ENCODE results near the gene OMG.
A peak's percentile ranks its signal among the peaks of the same experiment; 100 is the strongest.

The OMG gene

DNA sequence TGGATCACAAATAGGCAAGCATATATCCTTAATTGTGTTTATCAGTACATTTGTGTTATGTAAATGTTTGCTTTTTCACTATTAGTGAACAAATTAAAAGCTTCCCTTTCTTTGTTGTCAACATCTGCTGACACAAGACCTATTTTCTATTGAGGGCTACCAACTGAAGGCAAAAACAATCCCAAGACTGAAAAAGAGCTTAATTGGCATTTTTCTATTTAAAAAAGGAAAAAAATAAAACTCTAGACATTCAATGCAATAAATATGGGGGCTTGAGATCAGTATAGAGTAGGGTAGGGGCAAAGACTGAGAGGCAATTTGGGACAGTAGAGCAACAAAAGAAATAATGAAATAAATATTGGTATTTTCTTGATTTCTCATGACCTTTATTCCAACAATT, 24.2 kb downstream of the OMG start:
- no peaks in the 10 kb centered on the region for H3K9me3 ChIP-seq (ENCODE audit: control insufficient read depth, insufficient read depth, low read depth, low read length)
- ChIA-PET CTCF (interaction anchor here (1.0 kb wide), 1 partner anchor 333 kb away, joined by 3 read pairs; no protein-coding TSS in a partner anchor), POLR2A (no interaction called here)
- peaks cover 7% of the 10 kb centered on the region for H3K4me1 ChIP-seq (ENCODE audit: control insufficient read depth, insufficient read depth, low read length)
- no peak overlapping the region for H3K4me3 ChIP-seq (ENCODE audit: low read depth, low read length)
- H3K36me3 ChIP-seq (ENCODE audit: control insufficient read depth in 2 of 2, insufficient read depth in 1 of 2, low read length in 2 of 2), result peaks cover 27 to 44% of the 10 kb centered on the region in 2 experiments
- TF ChIP-seq KLF10 (tag by site-specific recombination; IDR thresholded peaks at IDR 0.05) (no peak), SP7 (tag by site-specific recombination; IDR thresholded peaks at IDR 0.05) (no peak), ZNF776 (tag by site-specific recombination; IDR thresholded peaks at IDR 0.05; ENCODE audit: borderline replicate concordance) (no peak), EGR2 (tag by site-specific recombination; IDR thresholded peaks at IDR 0.05; ENCODE audit: low read depth) (no peak), ZNF311 (tag by site-specific recombination; IDR thresholded peaks at IDR 0.05; ENCODE audit: borderline replicate concordance) (no peak), ZNF221 (tag by site-specific recombination; IDR thresholded peaks at IDR 0.05; ENCODE audit: borderline replicate concordance) (no peak), ZNF114 (tag by site-specific recombination; IDR thresholded peaks at IDR 0.05) (no peak), ZNF132 (tag by site-specific recombination; IDR thresholded peaks at IDR 0.05; ENCODE audit: borderline replicate concordance) (no peak), SCRT1 (tag by site-specific recombination; IDR thresholded peaks at IDR 0.05; ENCODE audit: borderline replicate concordance) (no peak), ZFP3 (tag by site-specific recombination; IDR thresholded peaks at IDR 0.05; ENCODE audit: low read depth) (no peak), ZNF837 (tag by site-specific recombination; IDR thresholded peaks at IDR 0.05) (no peak), ZNF121 (tag by site-specific recombination; IDR thresholded peaks at IDR 0.05) (no peak)
- TF ChIP-seq, protein P1, sequence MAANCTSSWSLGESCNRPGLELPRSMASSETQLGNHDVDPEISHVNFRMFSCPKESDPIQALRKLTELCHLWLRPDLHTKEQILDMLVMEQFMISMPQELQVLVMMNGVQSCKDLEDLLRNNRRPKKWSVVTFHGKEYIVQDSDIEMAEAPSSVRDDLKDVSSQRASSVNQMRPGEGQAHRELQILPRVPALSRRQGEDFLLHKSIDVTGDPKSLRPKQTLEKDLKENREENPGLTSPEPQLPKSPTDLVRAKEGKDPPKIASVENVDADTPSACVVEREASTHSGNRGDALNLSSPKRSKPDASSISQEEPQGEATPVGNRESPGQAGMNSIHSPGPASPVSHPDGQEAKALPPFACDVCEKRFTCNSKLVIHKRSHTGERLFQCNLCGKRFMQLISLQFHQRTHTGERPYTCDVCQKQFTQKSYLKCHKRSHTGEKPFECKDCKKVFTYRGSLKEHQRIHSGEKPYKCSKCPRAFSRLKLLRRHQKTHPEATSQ (tag by site-specific recombination; IDR thresholded peaks at IDR 0.05), result no peak
- no peak overlapping the region for H3K27ac ChIP-seq (ENCODE audit: extremely low read depth, low read depth, low read length)

DNA sequence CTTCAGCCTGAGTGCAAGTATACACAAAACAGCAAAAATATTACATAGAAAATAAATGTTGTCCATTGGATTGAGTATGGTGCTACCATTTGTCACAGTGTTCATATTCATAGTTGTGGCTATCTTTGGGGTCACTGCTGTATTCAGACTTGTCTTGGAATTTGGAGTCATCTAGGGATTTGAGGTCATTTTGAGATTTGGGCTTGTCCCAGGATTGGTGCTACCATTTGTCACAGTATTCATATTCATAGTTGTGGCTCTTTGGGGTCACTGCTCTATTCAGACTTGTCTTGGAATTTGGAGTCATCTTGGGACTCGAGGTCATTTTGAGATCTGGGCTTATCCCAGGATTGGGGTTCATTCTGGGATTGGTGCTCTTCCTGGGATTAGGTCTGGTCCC, 24.8 kb downstream of the OMG start:
- Histone ChIP-seq H3K27ac (ENCODE audit: extremely low read depth, low read depth, low read length) (no peak overlapping the region), H3K36me3 (ENCODE audit: control insufficient read depth in 2 of 2, insufficient read depth in 1 of 2, low read length in 2 of 2) (peaks cover 28 to 44% of the 10 kb centered on the region in 2 experiments), H3K4me1 (ENCODE audit: control insufficient read depth, insufficient read depth, low read length) (peaks cover 7% of the 10 kb centered on the region), H3K9me3 (ENCODE audit: control insufficient read depth, insufficient read depth, low read depth, low read length) (no peaks in the 10 kb centered on the region), H3K4me3 (ENCODE audit: low read depth, low read length) (no peak overlapping the region)
- ChIA-PET CTCF (interaction anchor here (1.0 kb wide), 1 partner anchor 332 kb away, joined by 3 read pairs; no protein-coding TSS in a partner anchor), POLR2A (no interaction called here)
- no peak for TF ChIP-seq ZNF140 (tag by site-specific recombination; IDR thresholded peaks at IDR 0.05)
- no peak for TF ChIP-seq ZNF341 (tag by site-specific recombination; IDR thresholded peaks at IDR 0.05; ENCODE audit: low read depth)

DNA sequence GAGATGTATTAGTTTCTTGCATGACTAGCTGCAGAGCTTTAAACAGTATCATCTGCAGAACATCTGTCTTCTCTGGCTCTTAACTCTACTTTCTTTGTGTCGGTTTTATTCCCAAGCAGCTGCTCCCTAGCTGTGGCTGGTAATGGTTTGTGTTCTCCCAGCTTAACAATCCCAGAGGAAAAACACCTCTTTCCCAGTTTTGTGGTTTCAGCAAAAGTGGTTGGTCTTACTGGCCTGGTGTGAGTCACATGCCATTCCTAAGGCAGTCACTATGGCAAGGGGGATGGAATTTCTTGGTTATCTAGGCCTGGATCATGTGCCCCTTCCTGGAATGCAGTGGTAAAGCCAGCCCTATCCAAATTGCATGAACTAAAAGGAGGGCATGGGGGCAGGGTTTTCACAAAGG, 27.5 kb downstream of the OMG start:
- Histone ChIP-seq H3K4me1 (ENCODE audit: control insufficient read depth, insufficient read depth, low read length) (peaks cover 7% of the 10 kb centered on the region), H3K36me3 (ENCODE audit: control insufficient read depth in 2 of 2, insufficient read depth in 1 of 2, low read length in 2 of 2) (peaks cover 43 to 57% of the 10 kb centered on the region in 2 experiments), H3K27ac (ENCODE audit: extremely low read depth, low read depth, low read length) (no peak overlapping the region), H3K9me3 (ENCODE audit: control insufficient read depth, insufficient read depth, low read depth, low read length) (no peaks in the 10 kb centered on the region), H3K4me3 (ENCODE audit: low read depth, low read length) (no peak overlapping the region)
- CTCF ChIA-PET, result interaction anchor here (0.6 kb wide), 1 partner anchor 262 kb away, joined by 3 read pairs; no protein-coding TSS in a partner anchor
- POLR2A ChIA-PET, result interaction anchor here (0.6 to 0.9 kb wide), 3 partner anchors 18 to 261 kb away, joined by 3 to 4 read pairs (median 4); no protein-coding TSS in a partner anchor
- no peak for TF ChIP-seq ZNF433 (tag by site-specific recombination; IDR thresholded peaks at IDR 0.05; ENCODE audit: low read depth)
- TF ChIP-seq, protein P2, sequence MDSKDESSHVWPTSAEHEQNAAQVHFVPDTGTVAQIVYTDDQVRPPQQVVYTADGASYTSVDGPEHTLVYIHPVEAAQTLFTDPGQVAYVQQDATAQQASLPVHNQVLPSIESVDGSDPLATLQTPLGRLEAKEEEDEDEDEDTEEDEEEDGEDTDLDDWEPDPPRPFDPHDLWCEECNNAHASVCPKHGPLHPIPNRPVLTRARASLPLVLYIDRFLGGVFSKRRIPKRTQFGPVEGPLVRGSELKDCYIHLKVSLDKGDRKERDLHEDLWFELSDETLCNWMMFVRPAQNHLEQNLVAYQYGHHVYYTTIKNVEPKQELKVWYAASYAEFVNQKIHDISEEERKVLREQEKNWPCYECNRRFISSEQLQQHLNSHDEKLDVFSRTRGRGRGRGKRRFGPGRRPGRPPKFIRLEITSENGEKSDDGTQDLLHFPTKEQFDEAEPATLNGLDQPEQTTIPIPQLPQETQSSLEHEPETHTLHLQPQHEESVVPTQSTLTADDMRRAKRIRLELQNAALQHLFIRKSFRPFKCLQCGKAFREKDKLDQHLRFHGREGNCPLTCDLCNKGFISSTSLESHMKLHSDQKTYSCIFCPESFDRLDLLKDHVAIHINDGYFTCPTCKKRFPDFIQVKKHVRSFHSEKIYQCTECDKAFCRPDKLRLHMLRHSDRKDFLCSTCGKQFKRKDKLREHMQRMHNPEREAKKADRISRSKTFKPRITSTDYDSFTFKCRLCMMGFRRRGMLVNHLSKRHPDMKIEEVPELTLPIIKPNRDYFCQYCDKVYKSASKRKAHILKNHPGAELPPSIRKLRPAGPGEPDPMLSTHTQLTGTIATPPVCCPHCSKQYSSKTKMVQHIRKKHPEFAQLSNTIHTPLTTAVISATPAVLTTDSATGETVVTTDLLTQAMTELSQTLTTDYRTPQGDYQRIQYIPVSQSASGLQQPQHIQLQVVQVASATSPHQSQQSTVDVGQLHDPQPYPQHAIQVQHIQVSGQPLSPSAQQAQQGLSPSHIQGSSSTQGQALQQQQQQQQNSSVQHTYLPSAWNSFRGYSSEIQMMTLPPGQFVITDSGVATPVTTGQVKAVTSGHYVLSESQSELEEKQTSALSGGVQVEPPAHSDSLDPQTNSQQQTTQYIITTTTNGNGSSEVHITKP (tag by site-specific recombination; IDR thresholded peaks at IDR 0.05), result peak; percentile 73
- no peak for TF ChIP-seq ZNF350 (tag by site-specific recombination; IDR thresholded peaks at IDR 0.05)
- 0 out of 2 replicates have a peak, but pooled peaks have one; percentile 19 for TF ChIP-seq ZBTB17 (tag by site-specific recombination; IDR thresholded peaks at IDR 0.05)
- no peak for TF ChIP-seq ZNF843 (tag by site-specific recombination; IDR thresholded peaks at IDR 0.05)
- peak; percentile 79 for TF ChIP-seq PRDM1 (tag by site-specific recombination; IDR thresholded peaks at IDR 0.05)
- TF ChIP-seq, protein P3, sequence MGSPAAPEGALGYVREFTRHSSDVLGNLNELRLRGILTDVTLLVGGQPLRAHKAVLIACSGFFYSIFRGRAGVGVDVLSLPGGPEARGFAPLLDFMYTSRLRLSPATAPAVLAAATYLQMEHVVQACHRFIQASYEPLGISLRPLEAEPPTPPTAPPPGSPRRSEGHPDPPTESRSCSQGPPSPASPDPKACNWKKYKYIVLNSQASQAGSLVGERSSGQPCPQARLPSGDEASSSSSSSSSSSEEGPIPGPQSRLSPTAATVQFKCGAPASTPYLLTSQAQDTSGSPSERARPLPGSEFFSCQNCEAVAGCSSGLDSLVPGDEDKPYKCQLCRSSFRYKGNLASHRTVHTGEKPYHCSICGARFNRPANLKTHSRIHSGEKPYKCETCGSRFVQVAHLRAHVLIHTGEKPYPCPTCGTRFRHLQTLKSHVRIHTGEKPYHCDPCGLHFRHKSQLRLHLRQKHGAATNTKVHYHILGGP (tag by site-specific recombination; IDR thresholded peaks at IDR 0.05), result peak; percentile 98
- TF ChIP-seq ZNF792 (tag by site-specific recombination; IDR thresholded peaks at IDR 0.05), result no peak
- peak; percentile 34; the same call in 1 of the 2 replicates for TF ChIP-seq ZNF600 (tag by site-specific recombination; IDR thresholded peaks at IDR 0.05)
- no peak for TF ChIP-seq ZNF658 (tag by site-specific recombination; IDR thresholded peaks at IDR 0.05)
- no peak for TF ChIP-seq ZNF776 (tag by site-specific recombination; IDR thresholded peaks at IDR 0.05; ENCODE audit: borderline replicate concordance)

All from HEK293 (cell line).